ENCODE measurements around the gene AHNAK2. TPM values are rescaled to one million over a fixed set of nuclear protein-coding genes. Genes with fewer than 3 reads are reported as not detected.
"Not testable (repeated sequence)": the region's sequence is repeated elsewhere in the genome, so short reads cannot be mapped to it uniquely, and the experiment has no call there.

Gene AHNAK2
- total RNA-seq, 1 experiment from 2014 or later = 223 TPM

GRCh38 chr14:104944436-104945205 lies 33.6 kb downstream of the AHNAK2 start:
- H3K4me3 ChIP-seq (ENCODE audit: low read depth in 2 of 2, low read length in 2 of 2); intact Hi-C loops (cut with micrococcal nuclease; ENCODE audit: unreplicated experiment); DNase-seq (ENCODE audit: low read depth, low spot score); CTCF ChIA-PET; BruUV-seq (replicated peaks); H3K27ac ChIP-seq (ENCODE audit: low read length); H3K9me3 ChIP-seq (ENCODE audit: control insufficient read depth, insufficient read depth, low read depth, low read length); ATAC-seq; POLR2A ChIA-PET; in situ Hi-C loops (cut with HindIII; ENCODE audit: low pct_unique_long_range_greater_than_20kb, low sequenced_read_pairs); H3K27me3 ChIP-seq (ENCODE audit: control insufficient read depth, insufficient read depth, low read length); H3K4me1 ChIP-seq (ENCODE audit: control insufficient read depth, insufficient read depth, low read length); H3K36me3 ChIP-seq (ENCODE audit: control insufficient read depth, insufficient read depth, low read length): not testable (repeated sequence)

- H3K27me3 ChIP-seq (ENCODE audit: control insufficient read depth, insufficient read depth, low read length); POLR2A ChIA-PET; H3K27ac ChIP-seq (ENCODE audit: low read length); CTCF ChIA-PET; H3K9me3 ChIP-seq (ENCODE audit: control insufficient read depth, insufficient read depth, low read depth, low read length); H3K36me3 ChIP-seq (ENCODE audit: control insufficient read depth, insufficient read depth, low read length); H3K4me1 ChIP-seq (ENCODE audit: control insufficient read depth, insufficient read depth, low read length); DNase-seq (ENCODE audit: low read depth, low spot score); H3K4me3 ChIP-seq (ENCODE audit: low read depth in 2 of 2, low read length in 2 of 2); in situ Hi-C loops (cut with HindIII; ENCODE audit: low pct_unique_long_range_greater_than_20kb, low sequenced_read_pairs); BruUV-seq (replicated peaks); ATAC-seq; intact Hi-C loops (cut with micrococcal nuclease; ENCODE audit: unreplicated experiment): not testable (repeated sequence)
Observed at GRCh38 chr14:104944016-104944308, 34.2 kb downstream of the AHNAK2 start.

- H3K36me3 ChIP-seq (ENCODE audit: control insufficient read depth, insufficient read depth, low read length); POLR2A ChIA-PET; ATAC-seq: not testable (repeated sequence)
Observed at GRCh38 chr14:104943216-104944015, 34.8 kb downstream of the AHNAK2 start.

DNA sequence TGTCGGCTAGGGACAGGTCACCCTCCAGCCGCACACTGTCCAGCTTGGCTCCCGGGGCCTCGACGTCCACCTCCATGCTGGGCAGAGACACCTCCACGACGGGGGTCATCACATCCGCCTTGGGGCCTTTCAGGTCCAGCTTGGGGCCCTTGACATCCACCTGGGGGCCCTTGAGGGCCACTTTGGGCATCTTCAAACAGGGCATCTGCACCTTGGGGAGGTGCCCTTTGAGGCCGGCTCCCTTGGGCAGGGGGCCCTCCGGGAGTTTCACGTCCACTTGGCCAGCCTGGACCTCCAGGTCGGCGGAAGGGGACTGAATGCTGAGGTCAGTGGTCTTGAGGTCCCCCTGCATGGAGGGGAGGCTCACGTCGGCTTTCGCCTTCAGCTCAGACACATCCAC lies 35.6 kb downstream of the AHNAK2 start:
- no peak overlapping the region for H3K4me3 ChIP-seq (ENCODE audit: low read depth in 2 of 2, low read length in 2 of 2)
- CTCF ChIA-PET = no interaction called here
- BruUV-seq (replicated peaks) = no TSS peak
- H3K27ac ChIP-seq (ENCODE audit: low read length) = no peak overlapping the region
- DNase-seq (ENCODE audit: low read depth, low spot score) (no peak), ATAC-seq (no peak)
- TF ChIP-seq REST (IDR thresholded peaks at IDR 0.05; ENCODE audit: insufficient read depth in 1 of 2, low read depth in 2 of 2, low read length in 1 of 2) = no peak
- no peak for TF ChIP-seq SIN3A (IDR thresholded peaks at IDR 0.05; ENCODE audit: borderline replicate concordance, insufficient read depth, low read depth, low read length)
- TF ChIP-seq TCF7L2 (IDR thresholded peaks at IDR 0.05; ENCODE audit: low read depth, low read length) = no peak
- TF ChIP-seq CTCF (IDR thresholded peaks at IDR 0.05) = no peak
- TF ChIP-seq POLR2AphosphoS5 (IDR thresholded peaks at IDR 0.05; ENCODE audit: low read depth, low read length) = no peak
- intact Hi-C loops (cut with micrococcal nuclease; ENCODE audit: unreplicated experiment) (no loop called here), in situ Hi-C loops (cut with HindIII; ENCODE audit: low pct_unique_long_range_greater_than_20kb, low sequenced_read_pairs) (no loop called here)
- H3K4me1 ChIP-seq (ENCODE audit: control insufficient read depth, insufficient read depth, low read length) = no peaks in the 10 kb centered on the region
- H3K27me3 ChIP-seq (ENCODE audit: control insufficient read depth, insufficient read depth, low read length) = no peaks in the 10 kb centered on the region
- peaks cover 5% of the 10 kb centered on the region for H3K36me3 ChIP-seq (ENCODE audit: control insufficient read depth, insufficient read depth, low read length)
- POLR2A ChIA-PET = no interaction called here
- H3K9me3 ChIP-seq (ENCODE audit: control insufficient read depth, insufficient read depth, low read depth, low read length) = no peaks in the 10 kb centered on the region

More at GRCh38 chr14:104943216-104944015, 34.8 kb downstream of the AHNAK2 start:
- DNase-seq (ENCODE audit: low read depth, low spot score); H3K9me3 ChIP-seq (ENCODE audit: control insufficient read depth, insufficient read depth, low read depth, low read length); H3K27ac ChIP-seq (ENCODE audit: low read length); BruUV-seq (replicated peaks); H3K4me1 ChIP-seq (ENCODE audit: control insufficient read depth, insufficient read depth, low read length); intact Hi-C loops (cut with micrococcal nuclease; ENCODE audit: unreplicated experiment); H3K27me3 ChIP-seq (ENCODE audit: control insufficient read depth, insufficient read depth, low read length); H3K4me3 ChIP-seq (ENCODE audit: low read depth in 2 of 2, low read length in 2 of 2); CTCF ChIA-PET; in situ Hi-C loops (cut with HindIII; ENCODE audit: low pct_unique_long_range_greater_than_20kb, low sequenced_read_pairs): not testable (repeated sequence)
